Lower lobe of right lung (tissue), 2 donors: ENCODE results near the gene VAMP7. TPM values are rescaled to one million over a fixed set of nuclear protein-coding genes. Genes with fewer than 3 reads are reported as not detected.

Source experiments
- ATAC-seq, 2 donors: fragments of 200-7000 bp; cut with Tn5 transposase; one replicate each; pipeline ENCODE4 v1.9.1; 2020 to 2022; ENCODE audit warnings: mild to moderate bottlenecking in 2 of 2, moderate library complexity in 2 of 2
- DNase-seq: peaks from one replicate; pipeline ENCODE4 v3.0.0-alpha.2; 2020
- H3K27ac ChIP-seq: fragments of 200-600 bp; one replicate; pipeline ENCODE4 v1.8.0; 2022
- H3K27me3 ChIP-seq: fragments of 200-600 bp; one replicate; pipeline ENCODE4 v1.8.0; 2022; ENCODE audit warnings: low read depth
- H3K36me3 ChIP-seq: fragments of 200-600 bp; one replicate; pipeline ENCODE4 v1.8.0; 2022; ENCODE audit warnings: mild to moderate bottlenecking
- H3K4me1 ChIP-seq: fragments of 200-600 bp; one replicate; pipeline ENCODE4 v1.8.0; 2022
- H3K4me3 ChIP-seq: fragments of 200-600 bp; one replicate; pipeline ENCODE4 v1.8.0; 2022; ENCODE audit warnings: mild to moderate bottlenecking
- H3K9me3 ChIP-seq: fragments of 200-600 bp; one replicate; pipeline ENCODE4 v1.8.0; 2022
- CTCF ChIP-seq: fragments of 200-600 bp; IDR thresholded peaks from one replicate; pipeline ENCODE4 v1.8.0; 2022; ENCODE audit warnings: antibody characterized with exemption, mild to moderate bottlenecking
- intact Hi-C: fragments of 100-400 bp; cut with DNase I; formaldehyde crosslinking; loops from one replicate; pipeline ENCODE4 v1.11.0; 2022
- total RNA-seq: library from RNA; stranded (reverse); fragmentation: NEBNext Ultra II Directional; extraction: Animal tissue kit (Norgen Biotek cat#: 25700); gene quantifications from one replicate; pipeline ENCODE4 v1.2.1, GENCODE V29; 2021
- donor health status: DM: no; HTN: yes; CAD: no; lungs with severe emphysema.

Gene VAMP7
- total RNA-seq, 1 donor from 2014 or later: 31.0 TPM

GRCh38 chrX:155889328-155889727 lies 8.2 kb downstream of the VAMP7 start:
- H3K4me3 ChIP-seq: no peak overlapping the region

GRCh38 chrX:155891446-155892210 lies 10.5 kb downstream of the VAMP7 start:
- intact Hi-C loops: no loop called here
- Histone ChIP-seq H3K27ac (no peak overlapping the region), H3K4me1 (no peaks in the 10 kb centered on the region), H3K9me3 (no peaks in the 10 kb centered on the region), H3K4me3 (no peak overlapping the region), H3K27me3 (no peaks in the 10 kb centered on the region), H3K36me3 (peaks cover 23% of the 10 kb centered on the region)
- no peak for ATAC-seq
- no peak for DNase-seq
- no peak for TF ChIP-seq CTCF

More at GRCh38 chrX:155889328-155889727, 8.2 kb downstream of the VAMP7 start:
- ATAC-seq: no peak
- H3K9me3 ChIP-seq: no peaks in the 10 kb centered on the region
- TF ChIP-seq CTCF: no peak
- no peak for DNase-seq
- no peaks in the 10 kb centered on the region for H3K4me1 ChIP-seq
- H3K27ac ChIP-seq: no peak overlapping the region
- H3K27me3 ChIP-seq: no peaks in the 10 kb centered on the region
- intact Hi-C loops: no loop called here
- peaks cover 19% of the 10 kb centered on the region for H3K36me3 ChIP-seq

GRCh38 chrX:155893521-155893920 lies 12.4 kb downstream of the VAMP7 start:
- intact Hi-C loops: no loop called here
- Histone ChIP-seq H3K9me3 (no peaks in the 10 kb centered on the region), H3K27ac (no peak overlapping the region), H3K36me3 (peaks cover 34% of the 10 kb centered on the region), H3K27me3 (no peaks in the 10 kb centered on the region), H3K4me1 (no peaks in the 10 kb centered on the region), H3K4me3 (no peak overlapping the region)
- ATAC-seq (no peak), DNase-seq (no peak)
- TF ChIP-seq CTCF: no peak

- H3K9me3 ChIP-seq: no peaks in the 10 kb centered on the region
- H3K36me3 ChIP-seq: peaks cover 48% of the 10 kb centered on the region
- H3K27me3 ChIP-seq: no peaks in the 10 kb centered on the region
- no peaks in the 10 kb centered on the region for H3K4me1 ChIP-seq
- no peak overlapping the region for H3K4me3 ChIP-seq
- no peak for TF ChIP-seq CTCF
- ATAC-seq: no peak
- DNase-seq: no peak
- no peak overlapping the region for H3K27ac ChIP-seq
- intact Hi-C loops: no loop called here
These were observed 15.4 kb downstream of the VAMP7 start for GRCh38 chrX:155896512-155896911.

- H3K4me1 ChIP-seq: no peaks in the 10 kb centered on the region
- H3K27ac ChIP-seq: no peak overlapping the region
- no peak for TF ChIP-seq CTCF
- peaks cover 38% of the 10 kb centered on the region for H3K36me3 ChIP-seq
- intact Hi-C loops: no loop called here
- DNase-seq (no peak), ATAC-seq (no peak)
- H3K4me3 ChIP-seq: no peak overlapping the region
- H3K27me3 ChIP-seq: no peaks in the 10 kb centered on the region
- H3K9me3 ChIP-seq: no peaks in the 10 kb centered on the region
These were observed 18.2 kb downstream of the VAMP7 start for GRCh38 chrX:155899366-155899765.
